Measurements from ENCODE around the gene DUOXA1.

Gene DUOXA1

DNA sequence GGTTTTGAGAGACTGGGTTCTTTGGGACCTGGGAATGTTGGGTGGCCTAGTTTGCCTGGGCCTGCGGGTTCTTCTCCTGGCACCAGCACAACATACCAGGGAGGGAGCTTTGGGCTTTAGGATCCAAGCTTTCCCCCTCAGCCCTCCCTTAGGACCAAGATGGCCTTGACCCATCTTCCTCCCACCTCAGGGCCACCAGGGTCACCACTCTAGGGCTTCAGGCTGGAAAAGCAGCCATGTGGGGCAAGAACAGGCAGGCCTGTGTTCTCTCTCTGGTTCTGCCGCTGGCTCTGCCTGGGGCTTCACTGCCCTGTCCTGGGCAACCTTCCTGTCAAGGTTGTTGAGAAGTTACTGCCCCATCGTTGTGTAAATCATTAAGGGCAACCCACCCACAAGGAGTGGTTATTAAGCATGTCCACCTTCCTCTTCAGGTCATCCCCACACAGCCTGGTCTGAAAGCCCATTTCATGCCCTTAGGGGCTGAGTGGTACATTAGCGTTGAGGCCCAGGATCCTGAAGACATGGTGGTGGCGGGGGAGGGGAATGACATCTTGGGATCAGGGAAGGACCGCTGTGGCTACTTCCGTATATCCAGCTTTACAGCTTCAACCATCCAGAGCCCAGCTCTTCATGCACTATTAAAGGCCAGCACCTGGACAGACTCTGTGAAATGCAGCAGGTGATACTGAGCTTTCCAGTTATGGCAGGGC lies 767 bp upstream of the DUOXA1 start:
- no peak for DNase-seq

DNA sequence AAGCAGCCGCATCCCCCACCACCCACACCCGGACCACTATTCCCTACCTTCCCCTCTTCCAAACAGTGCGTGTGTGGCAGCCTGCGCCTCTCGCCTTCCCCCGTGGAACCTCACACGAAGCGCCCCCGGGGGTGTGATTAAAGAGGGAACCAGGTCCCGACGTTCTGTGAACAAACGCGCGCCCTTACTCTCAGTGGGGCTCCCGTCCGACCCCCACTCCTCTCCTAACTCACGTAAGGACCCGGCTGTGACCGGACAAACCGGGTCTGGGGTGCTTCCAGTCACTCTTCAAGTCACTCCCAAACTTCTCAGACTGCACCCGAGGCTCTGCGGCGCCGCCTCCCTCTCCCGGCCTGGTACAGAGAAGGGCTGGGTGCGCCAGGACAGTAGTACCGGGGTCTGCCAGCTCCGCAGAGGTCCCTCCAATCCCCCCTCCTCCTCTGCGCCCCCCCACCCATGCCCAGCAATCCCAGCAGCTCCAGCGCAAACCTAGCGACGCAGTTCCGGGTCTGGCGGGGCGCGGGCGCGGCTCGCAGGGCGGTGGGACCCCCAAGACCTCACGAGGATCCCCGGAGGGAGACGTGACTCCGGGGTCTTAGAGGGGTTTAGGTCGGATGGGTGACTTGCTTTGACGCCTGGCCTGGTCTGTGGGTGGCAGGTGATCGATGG lies 574 bp downstream of the DUOXA1 start:
- no peak for DNase-seq

DNA sequence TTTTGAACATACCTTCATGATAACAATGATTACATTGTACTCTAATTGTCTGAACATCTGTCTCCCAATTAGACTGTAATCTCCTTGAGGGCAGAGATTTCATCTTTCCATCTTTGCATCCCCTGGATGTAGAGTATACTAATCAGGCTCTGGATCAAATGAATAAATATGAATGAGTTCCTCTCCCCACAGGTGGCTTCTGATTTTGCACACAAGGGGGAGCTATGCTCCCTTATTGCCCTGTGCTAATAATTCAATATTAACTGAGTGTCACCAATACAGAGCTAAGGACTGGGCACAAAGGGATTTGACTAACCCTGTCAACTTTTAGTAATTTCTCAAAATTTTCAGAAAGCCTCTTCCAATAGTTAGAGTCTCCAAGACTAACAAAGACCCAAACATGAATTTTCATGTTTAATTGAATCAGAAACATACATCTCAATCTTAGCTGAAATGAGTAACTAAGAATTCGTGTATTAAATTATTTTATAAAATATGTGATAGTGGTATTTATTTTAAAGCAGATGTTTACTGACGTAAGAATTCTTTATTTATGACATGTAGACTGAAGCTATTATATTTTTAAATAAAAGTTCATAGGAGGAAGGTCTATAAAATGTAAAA lies 3.0 kb downstream of the DUOXA1 start:
- peak; percentile 28 for DNase-seq

DNA sequence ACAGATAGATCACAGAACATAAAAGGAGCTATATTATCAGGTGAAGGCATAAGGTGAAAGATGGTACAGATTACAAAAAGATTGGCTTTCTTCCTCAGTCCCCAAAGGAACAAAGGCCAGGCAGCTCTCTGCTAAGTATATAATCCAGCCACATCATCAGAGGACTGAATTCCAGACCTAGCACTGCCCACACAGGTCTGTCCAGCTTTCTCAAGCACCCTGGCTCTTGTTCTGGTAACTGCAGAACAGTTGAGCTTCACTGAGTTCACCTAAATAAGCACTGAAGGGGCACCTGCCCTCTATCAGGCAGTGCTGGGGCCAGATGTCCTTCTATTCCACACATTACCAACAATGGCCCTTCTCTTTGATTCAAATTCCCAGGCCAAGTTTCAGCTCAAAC lies 6.3 kb downstream of the DUOXA1 start:
- DNase-seq: no peak

DNA sequence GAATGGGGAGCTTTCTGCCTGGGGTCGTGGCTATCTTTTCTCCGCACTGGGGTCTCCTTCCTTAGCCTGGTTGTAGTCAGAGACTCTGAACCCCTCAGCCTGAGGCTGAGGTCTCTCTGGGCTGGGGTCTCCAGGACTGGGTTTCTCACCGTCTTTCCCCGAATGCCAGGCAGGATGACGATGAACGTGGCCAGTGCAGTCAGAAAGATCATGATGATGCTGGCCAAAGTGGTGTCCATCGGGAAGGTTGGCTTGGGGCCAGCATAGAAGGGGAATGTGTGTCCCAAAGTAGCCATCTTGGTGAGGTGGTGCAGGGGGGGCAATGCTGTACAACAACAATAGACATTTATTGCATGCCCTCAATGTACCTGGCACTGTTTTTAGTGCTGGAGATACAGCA lies 7.0 kb downstream of the DUOXA1 start:
- DNase-seq: no peak

DNA sequence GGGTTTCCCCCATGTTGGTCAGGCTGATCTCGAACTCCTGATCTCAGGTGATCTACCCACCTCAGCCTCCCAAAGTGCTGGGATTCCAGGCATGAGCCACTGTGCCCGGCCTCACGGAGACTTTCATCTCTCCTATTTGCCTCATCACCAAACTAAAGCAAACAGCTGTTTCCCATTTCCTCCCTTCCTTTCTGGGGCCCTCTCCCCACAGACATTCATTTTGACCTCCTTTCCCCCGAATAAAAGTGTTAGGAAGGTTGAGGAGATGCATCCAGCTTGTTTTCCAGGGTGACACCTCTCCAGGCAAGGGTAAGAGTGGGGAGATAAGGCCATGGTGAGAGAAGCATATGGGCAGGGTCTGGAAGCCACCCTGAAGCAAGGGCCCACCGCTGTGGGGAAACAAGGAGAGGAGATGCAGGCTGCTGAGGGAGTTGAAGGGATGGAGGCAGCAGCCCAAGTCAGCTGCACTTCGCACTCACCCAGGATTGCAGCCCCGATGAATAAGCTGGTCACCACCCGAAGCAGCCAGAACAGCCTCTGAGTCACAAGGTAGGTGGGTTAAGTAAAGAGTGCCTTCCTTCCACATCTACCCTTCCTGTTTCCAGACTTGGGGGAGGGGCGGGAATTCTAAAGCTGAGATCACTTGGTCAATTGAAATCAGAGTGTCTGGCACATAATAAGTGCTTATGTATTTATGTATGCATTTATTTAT lies 7.8 kb downstream of the DUOXA1 start:
- peak; percentile 89 for DNase-seq

DNA sequence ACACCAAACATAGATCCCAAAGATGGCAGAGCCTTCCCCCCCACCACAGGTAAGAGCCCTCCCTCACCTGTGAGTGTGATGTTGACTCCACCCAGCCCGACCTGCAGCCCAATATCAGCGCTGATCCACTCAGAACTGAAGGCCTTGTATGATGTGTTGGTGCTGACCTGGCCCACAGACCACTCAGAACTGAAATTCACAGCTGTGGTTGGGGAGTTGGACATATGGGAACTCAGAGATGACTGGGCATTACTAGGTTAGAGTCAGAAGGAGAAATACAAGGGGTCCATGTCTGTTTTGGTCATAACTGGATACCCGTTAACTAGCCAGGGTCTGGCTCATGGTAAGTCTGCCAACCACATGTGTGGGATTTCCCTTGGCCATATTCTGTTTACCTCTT lies 8.7 kb downstream of the DUOXA1 start:
- DNase-seq: no peak

DNA sequence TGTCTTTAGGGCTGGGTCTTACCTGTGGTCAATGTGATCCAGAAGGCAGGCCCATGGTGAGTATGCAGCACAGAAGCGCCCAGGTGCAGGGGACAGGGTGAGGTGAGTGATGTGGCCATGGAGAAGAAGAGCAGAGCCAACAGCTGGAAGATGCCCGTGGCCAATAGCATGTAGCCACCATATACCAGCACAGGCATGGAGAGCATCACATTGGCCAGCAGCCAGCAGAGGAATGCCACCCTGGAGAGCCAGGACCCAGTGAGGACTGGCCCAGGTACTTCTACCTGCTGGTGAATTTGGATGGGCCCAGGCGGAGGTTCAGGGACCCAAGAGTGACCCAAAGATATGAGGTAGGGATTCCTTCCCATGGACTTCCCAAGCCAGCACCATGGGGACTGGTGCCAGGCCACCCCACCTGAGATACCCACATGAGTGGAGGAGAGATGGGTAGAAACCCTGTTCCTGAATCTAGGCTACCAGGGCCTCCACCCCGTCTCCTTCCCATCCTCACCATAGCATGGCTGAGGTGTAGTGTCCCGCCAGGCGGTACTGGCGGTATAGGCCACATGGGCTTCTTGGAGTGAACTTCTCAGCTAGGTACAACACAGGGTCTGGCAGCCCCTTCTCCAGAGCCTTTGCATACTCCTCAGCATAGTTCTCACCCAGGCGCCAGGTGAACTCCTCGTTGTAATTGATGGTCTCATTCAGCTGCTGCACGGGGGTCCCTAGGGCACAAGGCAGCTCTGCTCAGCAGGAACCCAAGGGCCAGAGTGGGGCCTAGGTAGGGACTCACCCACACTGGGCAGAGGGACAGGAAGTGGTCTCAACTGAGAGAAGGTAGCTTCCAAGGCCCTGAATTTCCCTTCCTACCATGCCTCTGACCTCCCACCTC lies 9.4 kb downstream of the DUOXA1 start:
- DNase-seq: no peak

DNA sequence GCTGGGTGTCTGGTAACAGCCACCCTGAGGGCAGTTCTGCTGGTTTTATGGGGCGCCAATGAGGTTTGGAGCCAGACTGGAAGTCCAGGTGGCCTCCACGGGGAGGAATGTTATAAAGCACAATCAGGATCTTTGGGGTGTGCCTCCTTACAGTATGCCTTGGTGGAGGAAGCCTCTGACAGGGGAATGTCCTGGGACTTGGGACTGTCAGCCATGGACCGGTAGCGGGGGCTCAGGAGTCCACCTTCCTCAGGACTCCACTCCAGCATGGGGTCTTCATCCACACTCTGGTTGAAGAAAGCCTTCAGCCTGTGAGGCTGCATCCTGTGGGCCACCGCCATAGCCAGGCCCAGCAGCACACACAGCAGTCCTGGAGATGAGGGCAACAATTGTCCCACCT lies 10.7 kb downstream of the DUOXA1 start:
- no peak for DNase-seq

DNA sequence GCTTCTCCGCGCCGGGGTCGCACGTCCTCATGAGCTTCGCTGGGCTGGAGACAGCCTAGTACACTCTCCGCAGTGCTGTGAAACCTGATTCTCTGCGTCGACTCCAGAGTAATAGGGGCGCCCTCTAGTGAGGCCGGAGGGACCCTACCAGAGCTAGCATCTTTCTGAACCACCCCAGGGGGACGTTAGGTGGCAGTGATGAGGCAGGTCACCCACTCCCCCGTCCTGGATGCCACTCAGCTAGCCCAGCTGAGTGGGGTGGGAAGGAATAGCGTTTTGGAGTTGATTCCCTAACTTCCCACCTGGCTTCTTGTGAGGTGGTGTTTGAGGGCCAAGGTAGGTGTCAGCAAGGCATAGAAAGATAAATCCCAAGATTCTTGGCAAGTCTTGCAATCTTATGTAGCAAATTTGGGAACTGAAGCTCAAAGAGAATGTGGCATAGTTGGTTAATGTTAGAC lies 11.5 kb downstream of the DUOXA1 start:
- peak; percentile 89 for DNase-seq

DNA sequence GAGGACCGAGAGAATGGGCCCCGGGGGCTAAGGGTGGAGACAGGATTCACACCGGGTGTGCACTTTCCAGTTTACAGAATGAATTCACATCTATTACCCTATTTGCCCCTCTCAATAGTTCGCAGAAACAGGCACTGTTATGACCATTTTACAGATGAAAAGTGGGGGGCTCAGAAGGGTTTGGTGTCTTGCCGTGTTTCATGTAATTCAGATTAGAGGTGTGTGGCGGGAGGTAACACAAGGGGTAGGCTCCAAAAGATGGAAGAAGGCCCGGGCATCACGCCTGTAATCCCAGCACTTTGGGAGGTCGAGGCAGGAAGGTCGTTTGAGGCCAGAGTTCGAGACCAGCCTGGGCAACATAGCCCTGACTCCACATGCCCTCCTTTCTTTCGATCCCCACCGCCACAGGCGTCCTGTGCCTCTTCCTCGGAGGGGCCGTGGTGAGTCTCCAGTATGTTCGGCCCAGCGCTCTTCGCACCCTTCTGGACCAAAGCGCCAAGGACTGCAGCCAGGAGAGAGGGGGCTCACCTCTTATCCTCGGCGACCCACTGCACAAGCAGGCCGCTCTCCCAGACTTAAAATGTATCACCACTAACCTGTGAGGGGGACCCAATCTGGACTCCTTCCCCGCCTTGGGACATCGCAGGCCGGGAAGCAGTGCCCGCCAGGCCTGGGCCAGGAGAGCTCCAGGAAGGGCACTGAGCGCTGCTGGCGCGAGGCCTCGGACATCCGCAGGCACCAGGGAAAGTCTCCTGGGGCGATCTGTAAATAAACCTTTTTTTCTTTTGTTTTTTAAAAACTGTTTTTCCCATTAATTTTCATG lies 12.2 kb downstream of the DUOXA1 start:
- DNase-seq: no peak

DNA sequence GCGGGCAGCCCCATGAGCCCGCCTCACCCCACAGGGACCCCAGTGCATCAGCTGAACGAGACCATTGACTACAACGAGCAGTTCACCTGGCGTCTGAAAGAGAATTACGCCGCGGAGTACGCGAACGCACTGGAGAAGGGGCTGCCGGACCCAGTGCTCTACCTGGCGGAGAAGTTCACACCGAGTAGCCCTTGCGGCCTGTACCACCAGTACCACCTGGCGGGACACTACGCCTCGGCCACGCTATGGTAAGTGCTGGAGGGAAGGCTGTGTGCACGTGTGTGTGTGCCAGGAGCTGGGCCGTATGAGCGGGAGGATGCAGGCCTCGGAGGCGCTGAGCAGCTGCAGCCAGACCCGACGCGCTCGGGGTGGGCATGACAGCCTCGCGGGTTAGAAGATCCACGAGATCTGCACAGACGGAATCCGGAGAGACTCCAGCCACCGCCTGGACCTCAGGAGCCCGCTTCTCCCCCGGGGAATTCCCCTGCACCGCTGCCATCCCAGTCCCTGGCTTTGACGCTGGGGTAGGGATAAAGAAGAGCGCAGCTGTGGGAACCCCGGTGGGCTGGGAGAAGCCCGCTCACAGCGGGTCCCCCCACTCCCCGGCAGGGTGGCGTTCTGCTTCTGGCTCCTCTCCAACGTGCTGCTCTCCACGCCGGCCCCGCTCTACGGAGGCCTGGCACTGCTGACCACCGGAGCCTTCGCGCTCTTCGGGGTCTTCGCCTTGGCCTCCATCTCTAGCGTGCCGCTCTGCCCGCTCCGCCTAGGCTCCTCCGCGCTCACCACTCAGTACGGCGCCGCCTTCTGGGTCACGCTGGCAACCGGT lies 13.0 kb downstream of the DUOXA1 start:
- no peak for DNase-seq

DNA sequence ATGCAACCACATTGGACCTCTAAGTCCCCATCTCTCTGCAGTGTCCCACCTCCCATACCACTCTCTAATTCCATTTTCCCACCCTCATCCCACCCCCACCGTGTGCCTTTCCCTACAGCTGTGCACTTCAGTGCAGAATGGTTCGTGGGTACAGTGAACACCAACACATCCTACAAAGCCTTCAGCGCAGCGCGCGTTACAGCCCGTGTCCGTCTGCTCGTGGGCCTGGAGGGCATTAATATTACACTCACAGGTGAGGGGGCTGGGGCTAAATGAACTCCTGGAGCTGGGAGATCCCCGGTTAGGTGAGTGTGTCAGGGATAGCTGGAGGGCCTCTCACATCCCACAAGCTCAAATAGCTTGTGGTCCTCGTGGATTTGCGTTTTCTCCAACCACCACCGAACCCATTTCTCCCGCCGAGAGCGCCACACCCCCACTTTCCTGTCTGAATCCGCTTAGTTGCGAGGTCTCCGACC lies 13.6 kb downstream of the DUOXA1 start:
- DNase-seq: no peak

DNA sequence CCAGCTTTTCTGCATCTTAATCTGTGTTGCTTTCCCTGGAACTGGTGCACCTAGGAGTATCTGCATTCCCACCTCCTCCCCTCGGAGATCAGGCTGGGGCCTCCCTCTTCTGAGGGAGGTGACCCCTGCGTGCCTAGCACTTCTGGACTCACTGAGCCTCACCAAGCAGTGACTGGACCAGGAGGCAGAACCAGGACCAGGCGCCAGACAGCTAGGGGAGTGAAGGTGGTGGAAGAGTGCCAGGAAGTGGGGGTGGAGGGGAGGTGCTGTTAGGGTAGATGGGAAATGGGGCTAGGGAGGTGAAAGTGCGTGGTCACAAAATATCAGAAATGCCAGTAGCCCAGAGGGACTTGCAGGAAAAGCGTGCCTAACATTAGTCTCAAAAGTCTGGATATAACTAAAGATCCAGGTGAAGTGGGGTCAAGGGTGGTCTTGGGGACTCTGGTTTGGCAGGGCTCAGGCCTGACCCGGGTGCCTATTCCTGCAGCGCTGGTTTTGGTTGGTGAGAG lies 14.3 kb downstream of the DUOXA1 start:
- DNase-seq: no peak

DNA sequence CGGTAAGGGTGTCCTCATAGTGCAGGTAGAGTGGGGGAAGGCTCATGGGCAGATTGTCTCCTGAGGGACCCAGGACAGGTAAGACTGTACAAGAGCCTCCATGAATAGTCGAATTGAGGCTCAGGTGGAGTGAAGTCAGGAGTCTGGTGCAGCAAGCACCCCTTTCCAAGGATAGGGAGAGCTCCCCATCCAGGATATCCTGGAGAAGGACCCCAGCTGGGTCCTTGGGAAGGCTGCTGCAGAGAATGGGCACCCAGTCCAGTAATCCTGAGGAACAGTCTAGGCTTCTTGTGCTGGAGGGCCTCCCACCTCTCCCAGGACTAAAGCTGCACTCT lies 15.0 kb downstream of the DUOXA1 start:
- no peak for DNase-seq

DNA sequence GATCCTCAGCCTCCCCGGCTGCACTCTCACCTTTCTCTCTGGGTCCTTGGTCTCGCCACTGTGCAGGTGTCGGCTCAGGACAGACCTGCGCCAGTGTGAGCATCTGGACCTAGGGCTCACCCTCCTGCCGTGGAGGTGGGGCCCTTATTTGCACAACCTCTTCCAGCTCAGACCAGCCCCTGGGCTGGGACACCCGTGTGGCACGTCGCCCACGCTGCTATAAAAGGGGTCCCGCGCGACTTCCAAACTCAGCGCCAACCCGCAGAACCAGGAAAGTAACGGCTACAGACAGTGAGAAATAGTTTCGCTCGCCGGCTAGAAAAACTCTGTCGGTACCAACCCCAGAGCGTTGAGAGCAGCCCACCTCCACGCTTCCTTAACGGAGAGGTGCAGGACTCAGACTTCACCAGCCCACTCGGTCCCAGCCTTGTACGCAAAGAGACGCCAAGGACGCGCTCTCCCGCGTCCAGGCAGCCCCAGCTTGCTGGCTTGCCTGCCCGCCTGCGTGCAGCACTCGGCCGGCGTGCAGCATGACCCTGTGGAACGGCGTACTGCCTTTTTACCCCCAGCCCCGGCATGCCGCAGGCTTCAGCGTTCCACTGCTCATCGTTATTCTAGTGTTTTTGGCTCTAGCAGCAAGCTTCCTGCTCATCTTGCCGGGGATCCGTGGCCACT lies 15.5 kb downstream of the DUOXA1 start, which contains the start of the genes DUOX2 and DUOXA2:
DUOX2 (minus strand) TSS at position 97 of the 675 bp plus-strand sequence. CDS start 761 bp downstream, outside the sequence.
DUOXA2 (plus strand) TSS at position 251 of the 675 bp plus-strand sequence; CDS start at position 531, 280 bp downstream.
- no peak for DNase-seq

DNA sequence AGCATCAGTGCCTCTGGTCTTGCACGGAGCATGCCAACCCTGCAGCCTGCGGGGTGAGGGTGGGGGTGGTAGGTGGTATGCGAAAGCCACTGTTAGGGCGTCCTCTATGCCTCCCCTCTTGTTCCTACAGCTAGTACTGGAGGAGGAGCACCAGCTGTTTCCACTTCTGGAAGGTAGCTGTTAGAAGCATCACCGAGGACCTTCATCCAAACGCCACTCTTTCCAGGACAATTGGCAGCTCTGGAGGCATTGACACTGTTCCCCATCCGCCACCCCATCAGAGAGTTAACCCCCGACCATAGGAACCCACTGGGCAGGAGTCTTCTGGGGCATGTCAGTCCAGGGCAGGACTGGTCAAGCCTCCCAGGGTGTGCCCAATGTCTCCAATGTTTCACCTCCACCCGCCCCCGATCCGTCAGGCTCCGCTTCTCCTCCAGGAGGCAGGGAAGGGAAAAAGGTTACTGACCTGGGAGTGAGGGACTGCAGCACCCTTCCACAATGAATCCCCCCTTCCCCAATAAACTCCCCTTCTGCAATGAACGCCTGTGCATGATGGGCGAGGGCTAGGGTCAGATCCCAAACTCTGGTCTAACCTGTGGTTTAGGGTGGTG lies 16.2 kb downstream of the DUOXA1 start:
- no peak for DNase-seq

DNA sequence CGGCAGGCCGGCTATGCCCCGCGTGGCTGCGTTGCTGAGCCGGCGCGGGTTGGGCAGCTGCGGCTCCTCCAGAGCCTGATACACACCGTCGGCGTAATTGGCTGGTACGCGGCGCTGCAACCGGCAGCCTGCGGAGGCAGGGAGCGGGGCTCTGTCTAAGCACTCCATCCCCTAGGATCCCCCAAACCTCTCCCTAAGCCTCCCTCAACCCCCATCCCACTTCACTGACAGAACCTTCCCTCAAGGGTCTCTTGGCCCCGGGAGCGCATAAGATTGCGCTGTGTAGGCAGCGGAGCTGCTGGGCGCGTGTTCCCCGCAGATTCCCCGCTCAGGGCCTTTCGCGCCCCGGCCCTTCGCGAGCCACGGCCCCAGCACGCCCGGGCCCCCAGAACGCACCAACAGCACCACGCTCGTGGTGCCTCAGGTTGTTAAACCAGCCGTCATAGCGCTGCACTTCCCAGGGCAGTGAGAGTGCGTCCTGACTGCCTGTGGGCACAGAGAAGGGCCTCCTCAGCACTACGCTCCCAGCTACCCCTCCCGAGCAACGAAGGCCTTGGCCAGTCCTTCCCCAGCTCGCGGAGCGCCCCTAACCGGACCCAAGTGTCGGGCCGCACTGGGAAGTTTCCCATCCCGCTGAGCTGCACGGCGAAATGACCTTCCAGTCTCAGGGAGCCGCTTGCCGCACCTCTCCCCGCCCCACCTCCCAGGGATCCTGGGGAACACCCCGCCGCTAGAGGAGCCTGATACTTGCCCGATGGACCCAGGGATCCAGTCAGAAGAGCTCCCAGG lies 16.9 kb downstream of the DUOXA1 start:
- no peak for DNase-seq

Measured in fibroblast of upper back skin (primary cell).